HG03460 (cell line): ENCODE measurements around the gene GPR12.

Source experiments
- ATAC-seq: cut with Tn5 transposase; IDR thresholded peaks from one replicate; pipeline ENCODE4 v1.9.1; 2021; ENCODE audit not compliant: unreplicated experiment

The GPR12 gene

DNA sequence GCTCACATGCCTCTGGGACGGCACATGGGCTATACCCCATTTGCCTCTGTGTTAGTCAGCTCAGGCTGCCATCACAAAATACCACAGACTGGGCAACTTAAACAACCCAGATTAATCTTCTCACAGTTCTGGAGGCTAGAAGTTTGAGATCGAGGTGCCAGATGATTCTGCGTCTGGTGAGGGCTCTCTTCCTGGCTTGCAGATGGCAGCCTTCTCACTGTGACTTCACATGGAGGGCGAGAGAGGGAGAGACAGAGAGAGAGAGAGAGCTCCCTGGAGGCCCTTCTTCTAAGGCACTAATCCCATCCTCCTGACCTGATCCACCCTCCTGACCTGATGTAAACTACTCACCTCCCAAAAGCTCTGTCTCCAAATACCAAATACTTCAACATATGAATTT, 55.0 kb downstream of the GPR12 start:
- ATAC-seq: no peak
